ENCODE data around the gene SH3BP2.
"Not testable (repeated sequence)": the region's sequence is repeated elsewhere in the genome, so short reads cannot be mapped to it uniquely, and the experiment has no call there.

SH3BP2 gene

DNA sequence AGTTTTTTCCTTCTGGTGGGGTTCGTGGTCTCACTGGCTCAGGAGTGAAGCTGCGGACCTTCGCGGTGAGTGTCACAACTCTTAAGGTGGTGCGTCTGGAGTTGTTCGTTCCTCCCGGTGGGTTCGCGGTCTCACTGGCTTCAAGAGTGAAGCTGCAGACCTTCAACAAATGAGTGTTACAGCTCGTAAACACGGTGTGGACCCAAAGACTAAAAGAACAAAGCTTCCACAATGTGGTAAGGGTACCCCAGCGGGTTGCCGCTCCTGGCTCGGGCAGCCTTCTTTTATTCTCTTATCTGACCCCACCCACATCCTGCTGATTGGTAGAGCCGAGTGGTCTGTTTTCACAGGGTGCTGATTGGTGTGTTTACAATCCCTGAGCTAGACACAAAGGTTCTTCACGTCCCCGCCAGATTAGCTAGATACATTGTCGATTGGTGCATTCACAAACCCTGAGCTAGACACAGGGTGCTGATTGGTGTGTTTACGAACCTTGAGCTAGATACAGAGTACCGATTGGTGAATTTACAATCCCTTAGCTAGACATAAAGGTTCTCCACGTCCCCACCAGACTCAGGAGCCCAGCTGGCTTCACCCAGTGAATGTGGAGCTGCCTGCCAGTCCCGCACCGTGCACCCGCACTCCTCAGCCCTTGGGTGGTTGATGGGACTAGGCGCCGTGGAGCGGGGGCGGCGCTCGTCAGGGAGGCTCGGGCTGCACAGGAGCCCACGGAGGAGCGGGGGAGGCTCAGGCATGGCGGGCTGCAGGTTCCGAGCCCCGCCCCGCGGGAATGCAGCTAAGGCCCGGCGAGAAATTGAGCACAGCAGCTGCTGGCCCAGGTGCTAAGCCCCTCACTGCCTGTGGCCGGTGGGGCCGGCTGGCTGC is 30.2 kb upstream of the SH3BP2 start:
- not testable (repeated sequence) for DNase-seq (ENCODE audit: low read depth in 4 of 4, low spot score in 1 of 4)

DNA sequence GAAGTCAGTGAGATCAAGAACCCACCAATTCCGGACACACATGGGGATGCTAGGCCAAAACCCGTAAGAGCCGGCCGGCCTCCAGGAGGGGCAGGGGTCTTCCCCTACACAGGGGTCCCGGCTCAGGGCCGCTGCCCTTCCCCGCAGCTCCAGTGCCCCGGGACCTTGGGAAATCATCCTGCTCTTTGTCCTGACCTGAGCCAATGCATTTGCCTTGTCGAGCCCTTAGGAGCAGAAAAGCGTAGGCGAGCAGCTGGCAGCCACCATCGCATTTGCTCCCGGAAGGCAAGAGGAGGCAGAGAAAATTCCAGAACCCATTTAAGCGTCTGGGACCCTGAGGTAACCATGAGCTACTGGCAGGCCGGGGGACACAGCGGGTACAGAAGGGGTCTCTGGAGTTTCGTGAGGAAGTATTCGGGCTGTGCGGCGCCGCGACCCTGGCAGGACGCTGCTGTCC is 29.3 kb upstream of the SH3BP2 start:
- no peak for DNase-seq (ENCODE audit: low read depth in 4 of 4, low spot score in 1 of 4)

- no peak for DNase-seq (ENCODE audit: low read depth in 4 of 4, low spot score in 1 of 4)
Observed at GRCh38 chr4:2765832-2766526, 26.9 kb upstream of the SH3BP2 start.

DNA sequence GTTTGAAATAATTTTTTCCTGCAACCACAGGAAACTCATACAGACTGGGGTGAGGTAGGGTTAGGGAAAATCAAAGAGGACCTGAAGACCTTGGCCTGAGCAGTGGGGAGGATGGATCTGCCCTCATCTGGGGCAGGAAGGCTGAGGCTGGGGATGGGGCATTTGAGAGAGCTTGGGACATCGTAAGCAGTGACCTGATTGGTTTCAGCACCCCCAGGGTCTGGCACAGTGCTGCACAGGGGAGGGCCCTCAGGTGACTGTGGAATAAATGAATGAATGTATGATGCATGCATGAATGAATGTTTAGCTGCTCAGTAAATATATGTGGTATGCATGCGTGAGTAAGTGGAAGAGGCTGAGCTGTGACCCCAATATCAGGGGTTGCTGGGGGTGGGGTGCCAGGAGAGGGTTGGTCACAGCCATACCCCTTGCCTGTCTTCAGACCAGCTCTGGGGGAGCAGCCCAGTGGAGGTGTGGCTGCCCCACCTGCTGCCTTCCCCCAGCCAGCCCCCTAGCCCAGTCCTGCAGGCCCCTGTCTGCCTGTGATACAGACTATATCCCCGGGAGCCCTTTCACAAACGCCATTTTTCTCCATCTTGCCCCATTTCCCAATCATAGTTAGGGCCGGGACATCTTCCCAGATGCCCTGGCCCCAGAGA is 25.7 kb upstream of the SH3BP2 start:
- no peak for DNase-seq (ENCODE audit: low read depth in 4 of 4, low spot score in 1 of 4)

DNA sequence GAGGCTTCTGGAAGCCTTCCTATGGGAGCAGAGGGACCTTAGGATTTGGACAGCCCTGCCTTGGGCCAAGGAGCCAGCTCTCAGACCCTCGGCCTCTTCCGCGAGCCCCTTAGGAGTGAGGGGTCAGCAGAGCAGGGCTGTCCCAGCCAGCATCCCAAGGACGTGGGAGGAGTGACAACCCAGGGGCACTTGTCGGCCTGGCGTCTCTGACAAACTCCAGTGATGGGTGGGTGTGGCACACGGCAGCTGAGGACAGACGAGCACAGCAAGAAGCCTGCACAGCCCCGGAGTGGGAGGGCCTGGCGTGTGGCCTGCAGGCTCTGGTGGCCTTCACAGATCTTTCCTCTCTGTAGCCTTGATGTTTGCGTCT is 25.2 kb upstream of the SH3BP2 start:
- DNase-seq (ENCODE audit: low read depth in 4 of 4, low spot score in 1 of 4), result no peak

- DNase-seq (ENCODE audit: low read depth in 4 of 4, low spot score in 1 of 4), result no peak
Observed at GRCh38 chr4:2768124-2768523, 24.8 kb upstream of the SH3BP2 start.

DNA sequence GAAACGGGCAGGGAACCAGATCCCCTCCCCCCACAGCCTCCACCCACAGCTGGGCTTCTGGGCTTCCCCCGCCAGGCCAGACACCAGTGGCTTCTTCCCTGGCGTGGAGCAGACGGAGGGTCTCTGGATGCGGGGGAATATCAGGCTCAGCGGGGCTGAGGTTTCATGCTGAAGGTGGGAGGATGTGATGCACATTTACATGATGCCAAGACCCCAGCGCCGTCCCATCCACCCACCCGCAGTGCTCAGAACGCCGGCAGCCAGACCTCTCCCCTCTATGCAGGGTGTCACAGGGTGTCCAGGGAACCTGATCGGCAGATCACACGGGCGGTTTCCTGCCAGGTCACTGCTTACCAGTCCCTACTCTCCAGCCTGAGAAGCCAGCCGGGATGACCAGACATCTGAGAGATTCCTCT is 24.0 kb upstream of the SH3BP2 start:
- DNase-seq (ENCODE audit: low read depth in 4 of 4, low spot score in 1 of 4), result no peak

GRCh38 chr4:2771264-2771663 is 21.6 kb upstream of the SH3BP2 start:
- no peak for DNase-seq (ENCODE audit: low read depth in 4 of 4, low spot score in 1 of 4)

GRCh38 chr4:2780643-2781042 is 12.2 kb upstream of the SH3BP2 start:
- not testable (repeated sequence) for DNase-seq (ENCODE audit: low read depth in 4 of 4, low spot score in 1 of 4)

DNA sequence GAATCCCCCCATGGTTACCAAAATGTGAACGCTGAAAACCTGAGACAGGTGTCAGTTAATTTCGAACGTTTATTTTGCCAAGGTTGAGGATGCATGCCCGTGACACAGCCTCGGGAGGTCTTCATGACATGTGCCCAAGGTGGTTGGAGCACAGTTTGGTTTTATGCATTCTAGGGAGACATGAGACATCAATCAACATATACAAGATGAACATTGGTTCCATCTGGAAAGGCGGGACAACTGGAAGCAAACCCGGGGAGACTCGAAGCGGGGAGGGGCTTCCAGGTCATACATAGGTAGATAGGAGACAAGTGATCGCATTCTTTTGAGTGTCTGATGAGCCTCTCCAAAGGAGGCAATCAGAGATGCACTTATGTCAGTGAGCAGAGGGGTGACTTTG is 11.0 kb upstream of the SH3BP2 start:
- DNase-seq (ENCODE audit: low read depth in 4 of 4, low spot score in 1 of 4), result no peak

DNA sequence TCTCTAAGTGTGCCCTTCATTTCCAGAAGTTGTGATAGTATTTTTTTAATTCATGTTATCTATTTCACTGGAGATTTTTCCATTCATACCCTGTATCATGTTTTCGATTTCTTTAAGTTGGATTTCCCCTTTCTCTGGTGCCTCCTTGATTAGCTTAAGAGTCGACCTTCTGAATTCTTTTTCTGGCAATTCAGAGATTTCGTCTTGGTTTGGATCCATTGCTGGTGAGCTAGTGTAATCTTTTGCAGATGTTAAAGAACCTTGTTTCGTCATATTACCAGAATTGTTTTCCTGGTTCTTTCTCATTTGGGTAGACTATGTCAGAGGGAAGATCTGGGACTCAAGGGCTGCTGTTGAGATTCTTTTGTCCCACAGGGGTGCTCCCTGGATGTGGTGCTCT is 9.1 kb upstream of the SH3BP2 start:
- DNase-seq (ENCODE audit: low read depth in 4 of 4, low spot score in 1 of 4), result no peak

GRCh38 chr4:2785613-2786012 is 7.3 kb upstream of the SH3BP2 start:
- DNase-seq (ENCODE audit: low read depth in 4 of 4, low spot score in 1 of 4), result no peak

DNA sequence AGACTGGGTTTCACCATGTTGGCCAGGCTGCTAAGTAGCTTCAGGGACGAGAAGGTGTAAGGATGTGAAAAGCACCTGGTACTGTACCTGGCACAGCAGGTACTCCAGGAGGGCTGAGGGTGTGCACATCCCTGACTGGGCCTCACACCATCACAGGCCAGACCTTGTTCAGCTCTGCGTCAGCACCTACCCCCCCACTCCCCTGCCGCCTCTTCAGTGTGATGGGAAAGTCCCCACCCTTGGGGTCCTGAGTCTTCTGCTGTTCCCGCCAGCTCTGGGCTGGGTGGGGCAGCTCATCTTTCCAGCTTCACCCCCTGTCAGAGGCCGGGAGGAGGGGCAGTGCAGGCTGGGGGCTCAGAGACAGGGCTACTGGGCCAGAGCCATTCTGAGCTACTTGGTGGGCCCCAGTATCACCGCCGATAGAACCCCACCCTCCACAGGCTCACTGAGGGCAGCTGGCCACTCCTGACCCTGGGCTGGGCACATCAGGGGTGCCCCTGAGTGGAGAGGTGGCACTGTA is 6.7 kb upstream of the SH3BP2 start:
- peak in 2 of 4 experiments; percentile 56 to 72 for DNase-seq (ENCODE audit: low read depth in 4 of 4, low spot score in 1 of 4)

GRCh38 chr4:2786794-2787229 is 6.1 kb upstream of the SH3BP2 start:
- no peak for DNase-seq (ENCODE audit: low read depth in 4 of 4, low spot score in 1 of 4)

DNA sequence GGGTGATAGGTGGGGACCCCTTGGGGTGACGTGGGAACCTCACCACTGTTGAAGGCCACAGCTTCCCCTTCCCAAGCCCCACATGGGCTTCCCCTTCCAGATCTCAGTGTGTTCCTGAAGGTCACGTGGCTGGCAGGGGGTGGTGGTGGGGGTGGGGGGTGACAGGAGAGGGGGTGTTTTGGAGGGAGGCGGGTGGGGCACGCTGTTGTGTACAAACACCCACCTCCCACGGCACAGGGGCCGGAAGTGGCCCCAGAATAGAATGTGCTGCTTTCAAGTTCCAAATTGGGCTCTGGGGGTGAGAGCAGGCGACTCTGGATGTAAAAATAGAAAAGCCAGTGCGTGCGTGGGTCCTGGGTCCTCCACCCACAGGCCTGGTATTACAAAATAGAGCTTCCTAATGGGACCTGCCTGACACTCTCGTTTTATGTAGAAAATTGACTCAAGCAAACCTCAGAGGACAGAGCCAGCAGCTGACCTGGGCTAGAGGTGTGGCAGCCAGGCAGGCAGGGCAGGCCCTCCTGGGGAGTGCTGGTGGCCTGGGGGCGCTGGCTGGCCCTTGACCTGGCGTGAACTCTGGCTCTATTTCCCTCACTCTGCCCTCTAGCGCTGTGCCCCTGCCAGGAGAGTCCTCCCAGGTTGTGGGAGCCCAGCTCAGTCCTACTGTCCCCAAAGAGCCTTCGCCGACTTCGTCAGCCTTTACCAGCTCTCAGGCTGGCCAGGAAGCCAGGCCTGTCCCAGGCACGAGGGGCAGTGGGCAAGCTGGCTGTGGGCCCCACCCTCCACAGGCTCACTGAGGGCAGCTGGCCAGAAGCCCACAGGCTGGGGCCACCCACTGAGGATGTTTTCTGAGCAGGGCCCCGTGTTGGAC is 5.4 kb upstream of the SH3BP2 start:
- DNase-seq (ENCODE audit: low read depth in 4 of 4, low spot score in 1 of 4), result peak in 1 of 4 experiments; percentile 29

GRCh38 chr4:2788101-2788500 is 4.8 kb upstream of the SH3BP2 start:
- DNase-seq (ENCODE audit: low read depth in 4 of 4, low spot score in 1 of 4), result no peak

DNA sequence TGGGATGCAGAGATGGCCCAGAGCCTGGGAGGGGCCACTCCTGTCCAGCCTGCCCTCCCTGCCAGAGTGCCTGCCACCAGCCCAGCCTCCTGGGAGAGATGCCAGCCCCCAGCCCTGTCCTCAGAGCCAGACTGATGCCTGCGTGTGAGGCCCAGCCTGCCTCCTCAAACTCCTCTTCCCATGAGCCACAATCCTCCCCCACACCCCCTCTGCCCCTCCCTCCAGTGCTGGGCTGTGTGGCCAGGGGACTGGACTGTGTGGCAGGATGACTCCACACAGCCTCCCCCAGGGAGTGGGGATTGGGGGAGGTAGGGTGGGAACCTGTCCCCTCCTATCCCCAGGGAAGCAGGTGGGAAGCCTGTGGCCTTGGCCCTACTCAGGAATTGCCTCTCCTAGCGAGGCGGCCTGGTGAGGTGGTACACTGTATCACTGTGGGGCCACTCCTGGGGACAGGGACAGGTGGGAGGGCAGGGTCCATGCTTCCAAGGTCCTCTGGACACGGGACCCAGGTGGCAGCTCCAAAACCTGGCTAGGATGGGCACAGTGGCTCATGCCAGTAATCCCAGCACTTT is 4.3 kb upstream of the SH3BP2 start:
- no peak for DNase-seq (ENCODE audit: low read depth in 4 of 4, low spot score in 1 of 4)

GRCh38 chr4:2789351-2789750 is 3.5 kb upstream of the SH3BP2 start:
- DNase-seq (ENCODE audit: low read depth in 4 of 4, low spot score in 1 of 4), result no peak

GRCh38 chr4:2789793-2790582 is 2.9 kb upstream of the SH3BP2 start:
- DNase-seq (ENCODE audit: low read depth in 4 of 4, low spot score in 1 of 4), result no peak

Data from stimulated activated CD4-positive, alpha-beta T cell treated with anti-CD3 and anti-CD28 coated beads, Interleukin-1b, Interleukin-23, amount 100 ng/mL, for 24 hours (primary cell).